Embryonic facial prominence (tissue), 1 donor: Measurements from ENCODE around the gene SPHK1.

Experiments used
- DNase-seq: peaks from one replicate; pipeline ENCODE4 v3.0.0-alpha.2; 2016; ENCODE audit errors: extremely low spot score

SPHK1 gene

GRCh38 chr17:76432712-76433336 lies 48.4 kb downstream of the SPHK1 start:
- DNase-seq: no peak

DNA sequence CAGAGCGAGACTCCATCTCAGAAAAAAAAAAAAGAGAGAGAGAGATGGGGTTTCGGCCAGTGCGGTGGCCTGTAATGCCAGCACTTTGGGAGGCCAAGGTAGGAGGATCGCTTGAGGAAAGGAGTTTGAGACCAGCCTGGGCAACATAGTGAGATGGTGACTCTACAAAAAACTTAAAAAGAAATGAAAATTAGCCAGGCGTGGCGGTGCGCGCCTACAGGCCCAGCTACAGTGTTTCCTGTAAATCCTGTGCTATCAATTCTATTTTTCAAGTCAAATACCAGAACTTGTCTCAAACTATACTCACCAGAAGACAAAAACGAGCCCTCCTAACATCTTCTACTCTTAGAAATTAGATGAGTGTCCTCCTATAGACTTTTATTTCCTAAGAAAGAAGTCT lies 49.3 kb downstream of the SPHK1 start:
- DNase-seq: no peak

DNA sequence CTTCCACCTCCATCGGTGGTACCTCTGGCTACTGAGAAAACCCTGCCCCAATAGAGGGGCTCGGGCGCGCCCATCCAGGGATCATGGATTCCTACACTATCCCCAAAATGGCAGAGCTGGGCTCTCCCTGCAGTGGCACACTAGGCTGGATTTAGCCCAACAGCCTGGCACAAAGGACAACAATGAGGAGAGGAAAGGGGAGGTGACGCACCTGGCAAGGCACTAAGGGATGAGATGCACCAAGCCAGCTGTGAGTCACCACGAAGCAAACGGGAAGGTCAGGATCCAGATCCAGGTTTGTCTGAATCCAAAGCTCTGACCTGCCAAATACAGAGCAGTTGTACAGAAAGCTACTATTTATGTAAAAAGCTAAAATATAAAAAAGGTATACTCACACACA lies 50.5 kb downstream of the SPHK1 start:
- no peak for DNase-seq

GRCh38 chr17:76435751-76436150 lies 51.3 kb downstream of the SPHK1 start:
- DNase-seq: no peak
